ENCODE measurements around the gene KDM5A.

KDM5A gene

DNA sequence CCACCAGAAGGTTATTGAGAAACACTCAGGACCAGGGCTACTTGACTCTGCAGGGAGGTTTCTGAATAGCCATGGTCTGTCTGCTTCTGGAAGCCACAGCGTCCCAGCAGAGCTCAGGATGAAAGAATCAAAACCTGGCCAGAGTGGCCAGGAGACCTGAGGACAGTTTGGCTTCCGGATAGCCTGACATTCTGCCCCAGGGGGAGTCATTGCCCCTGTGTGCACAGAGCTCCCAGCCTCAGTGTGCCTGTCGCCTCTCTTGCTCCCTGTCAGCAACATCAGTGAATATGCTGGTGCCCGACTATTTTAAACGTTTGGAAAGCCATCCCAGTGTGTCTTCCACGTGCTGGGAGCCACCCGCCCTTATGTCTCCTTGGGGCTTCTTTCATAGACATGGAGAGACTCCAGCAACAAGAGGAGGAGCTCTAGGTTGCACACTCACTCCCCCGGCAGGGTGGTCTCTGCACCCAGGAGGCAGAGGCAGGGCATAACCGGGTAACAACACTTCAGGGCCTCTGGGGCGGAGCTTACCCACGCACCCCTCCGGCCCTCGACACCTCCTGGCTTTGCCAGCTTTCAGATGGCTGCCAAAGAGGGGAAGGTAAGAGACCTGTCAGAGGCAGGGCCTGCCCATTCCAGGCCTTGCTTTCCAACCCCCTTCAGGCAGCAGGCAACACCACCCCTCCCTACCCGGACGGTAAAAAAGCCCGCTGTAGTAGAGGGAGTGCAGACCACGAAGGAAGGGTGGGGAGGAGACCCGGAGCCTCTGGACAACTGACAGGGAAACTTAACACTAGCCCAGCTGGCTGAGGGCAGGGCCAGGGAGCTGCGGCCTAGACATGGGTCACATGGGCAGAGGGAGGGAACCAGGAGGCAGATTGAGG lies 156.1 kb downstream of the KDM5A start:
- in situ Hi-C loops (cut with MboI; ENCODE audit: low pct_unique_long_range_greater_than_20kb, low sequenced_read_pairs, unreplicated experiment): no loop called here
- TF ChIP-seq, protein P1, sequence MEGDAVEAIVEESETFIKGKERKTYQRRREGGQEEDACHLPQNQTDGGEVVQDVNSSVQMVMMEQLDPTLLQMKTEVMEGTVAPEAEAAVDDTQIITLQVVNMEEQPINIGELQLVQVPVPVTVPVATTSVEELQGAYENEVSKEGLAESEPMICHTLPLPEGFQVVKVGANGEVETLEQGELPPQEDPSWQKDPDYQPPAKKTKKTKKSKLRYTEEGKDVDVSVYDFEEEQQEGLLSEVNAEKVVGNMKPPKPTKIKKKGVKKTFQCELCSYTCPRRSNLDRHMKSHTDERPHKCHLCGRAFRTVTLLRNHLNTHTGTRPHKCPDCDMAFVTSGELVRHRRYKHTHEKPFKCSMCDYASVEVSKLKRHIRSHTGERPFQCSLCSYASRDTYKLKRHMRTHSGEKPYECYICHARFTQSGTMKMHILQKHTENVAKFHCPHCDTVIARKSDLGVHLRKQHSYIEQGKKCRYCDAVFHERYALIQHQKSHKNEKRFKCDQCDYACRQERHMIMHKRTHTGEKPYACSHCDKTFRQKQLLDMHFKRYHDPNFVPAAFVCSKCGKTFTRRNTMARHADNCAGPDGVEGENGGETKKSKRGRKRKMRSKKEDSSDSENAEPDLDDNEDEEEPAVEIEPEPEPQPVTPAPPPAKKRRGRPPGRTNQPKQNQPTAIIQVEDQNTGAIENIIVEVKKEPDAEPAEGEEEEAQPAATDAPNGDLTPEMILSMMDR (IDR thresholded peaks at IDR 0.05; ENCODE audit: extremely low read depth, insufficient read depth, missing control alignments): no peak
- DNase-seq (ENCODE audit: low spot score): no peak

DNA sequence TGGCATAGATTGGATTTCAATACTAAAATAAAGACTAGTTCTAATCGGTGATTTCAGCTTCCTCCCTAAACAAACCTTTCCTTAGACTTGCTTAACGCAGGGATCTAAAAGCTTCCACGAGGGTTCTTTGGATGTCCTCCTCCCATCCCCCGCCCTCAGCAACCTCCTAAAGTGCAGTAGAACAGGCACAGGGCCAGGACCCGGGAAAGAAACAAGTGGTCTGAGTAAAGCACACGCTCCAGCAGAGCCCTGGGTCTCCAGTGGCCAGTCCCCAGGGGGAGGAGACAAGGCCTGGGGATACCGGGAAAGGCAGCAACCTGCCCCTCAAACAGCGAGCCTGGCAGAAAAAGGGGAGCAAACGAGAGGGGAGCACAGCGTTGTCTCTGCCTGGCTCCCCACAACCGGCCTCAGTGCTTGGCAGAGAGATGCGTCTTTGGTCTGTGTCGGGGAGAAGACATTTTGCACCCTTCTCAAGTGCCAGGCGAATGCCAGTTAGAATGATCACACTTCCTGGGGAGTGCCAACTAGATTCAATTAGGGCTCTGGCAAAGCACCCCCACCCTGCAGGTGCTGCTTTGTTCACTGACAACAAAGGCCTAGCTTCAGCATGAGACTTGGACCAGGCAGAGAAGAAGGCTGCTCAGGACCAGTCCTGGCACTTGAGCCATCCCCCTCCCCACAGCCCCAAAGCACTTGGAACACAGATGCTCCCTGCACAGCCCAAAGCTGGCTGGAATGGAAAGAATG lies 158.0 kb downstream of the KDM5A start:
- no peak for DNase-seq (ENCODE audit: low spot score)
- in situ Hi-C loops (cut with MboI; ENCODE audit: low pct_unique_long_range_greater_than_20kb, low sequenced_read_pairs, unreplicated experiment): no loop called here
- TF ChIP-seq, protein P1 (IDR thresholded peaks at IDR 0.05; ENCODE audit: extremely low read depth, insufficient read depth, missing control alignments): no peak
